ENCODE data around the gene SMARCA1. TPM values are rescaled to one million over a fixed set of nuclear protein-coding genes. Genes with fewer than 3 reads are reported as not detected.

The SMARCA1 gene
- total RNA-seq, 4 donors from 2014 or later = 26.0 to 35.4 (median 28.3) TPM

DNA sequence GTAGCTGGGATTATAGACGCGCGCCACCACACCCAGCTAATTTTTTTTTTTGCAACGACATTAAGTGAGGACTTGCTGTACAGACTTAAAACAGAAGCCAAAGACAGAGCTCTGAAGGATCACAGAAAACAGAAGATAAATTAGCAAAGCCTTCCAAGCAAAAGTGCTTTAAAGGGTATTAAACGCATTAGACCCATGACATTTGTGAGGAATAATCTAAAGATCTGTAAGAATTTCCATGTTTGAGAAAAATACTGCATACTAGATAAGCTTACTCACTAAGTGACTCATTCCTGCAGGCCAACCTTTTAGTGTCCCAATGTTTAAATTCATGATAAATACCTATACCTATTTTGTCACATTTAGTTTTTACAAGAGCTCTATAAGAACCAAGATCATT lies 27.4 kb downstream of the SMARCA1 start:
- TF ChIP-seq, protein P1, sequence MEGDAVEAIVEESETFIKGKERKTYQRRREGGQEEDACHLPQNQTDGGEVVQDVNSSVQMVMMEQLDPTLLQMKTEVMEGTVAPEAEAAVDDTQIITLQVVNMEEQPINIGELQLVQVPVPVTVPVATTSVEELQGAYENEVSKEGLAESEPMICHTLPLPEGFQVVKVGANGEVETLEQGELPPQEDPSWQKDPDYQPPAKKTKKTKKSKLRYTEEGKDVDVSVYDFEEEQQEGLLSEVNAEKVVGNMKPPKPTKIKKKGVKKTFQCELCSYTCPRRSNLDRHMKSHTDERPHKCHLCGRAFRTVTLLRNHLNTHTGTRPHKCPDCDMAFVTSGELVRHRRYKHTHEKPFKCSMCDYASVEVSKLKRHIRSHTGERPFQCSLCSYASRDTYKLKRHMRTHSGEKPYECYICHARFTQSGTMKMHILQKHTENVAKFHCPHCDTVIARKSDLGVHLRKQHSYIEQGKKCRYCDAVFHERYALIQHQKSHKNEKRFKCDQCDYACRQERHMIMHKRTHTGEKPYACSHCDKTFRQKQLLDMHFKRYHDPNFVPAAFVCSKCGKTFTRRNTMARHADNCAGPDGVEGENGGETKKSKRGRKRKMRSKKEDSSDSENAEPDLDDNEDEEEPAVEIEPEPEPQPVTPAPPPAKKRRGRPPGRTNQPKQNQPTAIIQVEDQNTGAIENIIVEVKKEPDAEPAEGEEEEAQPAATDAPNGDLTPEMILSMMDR (IDR thresholded peaks at IDR 0.05) = no peak
- ATAC-seq (ENCODE audit: low FRiP score) = no peak
- no peak for DNase-seq (ENCODE audit: low spot score)

DNA sequence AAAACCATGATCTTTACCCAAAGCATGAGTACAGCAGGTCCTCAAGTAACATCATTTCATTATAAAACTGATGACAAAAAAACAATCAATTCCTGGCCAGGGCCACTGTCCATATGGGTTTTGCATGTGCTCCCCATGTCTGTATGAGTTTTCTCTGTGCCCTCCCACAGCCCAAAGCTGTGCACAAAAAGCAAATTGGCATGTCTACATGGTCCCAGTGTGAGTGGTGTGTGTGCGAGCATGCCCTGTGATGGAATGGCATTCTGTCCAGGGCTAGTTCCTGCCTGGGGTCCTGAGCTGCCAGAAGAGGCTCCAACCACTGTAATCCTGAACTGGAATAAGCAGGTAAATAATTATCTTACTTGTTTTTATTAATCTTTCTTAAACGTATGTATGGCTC lies 28.4 kb downstream of the SMARCA1 start:
- TF ChIP-seq, protein P1 (IDR thresholded peaks at IDR 0.05) = no peak
- ATAC-seq (ENCODE audit: low FRiP score) = no peak
- DNase-seq (ENCODE audit: low spot score) = no peak

DNA sequence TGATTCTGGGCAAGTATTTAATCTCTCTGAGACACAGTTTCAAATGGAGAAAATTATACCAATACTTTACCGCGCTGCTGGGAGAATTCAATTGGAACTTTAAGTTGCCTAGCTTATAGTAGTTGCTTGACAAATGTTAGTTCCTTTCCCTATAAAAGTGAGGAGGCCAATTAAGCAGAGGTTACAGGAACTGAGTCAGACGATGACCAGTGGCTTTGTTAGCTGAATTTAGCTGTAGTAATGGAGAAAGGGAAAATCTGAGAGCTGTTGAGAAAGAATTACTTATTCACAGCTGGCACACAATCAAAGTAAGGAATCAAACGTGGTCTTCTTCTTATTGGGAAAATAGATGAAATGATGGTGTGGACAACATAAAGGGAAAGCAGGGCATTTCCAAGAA lies 29.6 kb downstream of the SMARCA1 start:
- TF ChIP-seq, protein P1 (IDR thresholded peaks at IDR 0.05) = no peak
- ATAC-seq (ENCODE audit: low FRiP score) = no peak
- DNase-seq (ENCODE audit: low spot score) = no peak

GRCh38 chrX:129490330-129490729 lies 33.0 kb downstream of the SMARCA1 start:
- DNase-seq (ENCODE audit: low spot score) (no peak), ATAC-seq (ENCODE audit: low FRiP score) (no peak)
- TF ChIP-seq, protein P1 (IDR thresholded peaks at IDR 0.05) = no peak

GRCh38 chrX:129488359-129488758 lies 34.9 kb downstream of the SMARCA1 start:
- TF ChIP-seq, protein P1 (IDR thresholded peaks at IDR 0.05) = no peak
- DNase-seq (ENCODE audit: low spot score) (no peak), ATAC-seq (ENCODE audit: low FRiP score) (no peak)

GRCh38 chrX:129480889-129481288 lies 42.4 kb downstream of the SMARCA1 start:
- no peak for ATAC-seq (ENCODE audit: low FRiP score)
- no peak for DNase-seq (ENCODE audit: low spot score)
- TF ChIP-seq, protein P1 (IDR thresholded peaks at IDR 0.05) = no peak

DNA sequence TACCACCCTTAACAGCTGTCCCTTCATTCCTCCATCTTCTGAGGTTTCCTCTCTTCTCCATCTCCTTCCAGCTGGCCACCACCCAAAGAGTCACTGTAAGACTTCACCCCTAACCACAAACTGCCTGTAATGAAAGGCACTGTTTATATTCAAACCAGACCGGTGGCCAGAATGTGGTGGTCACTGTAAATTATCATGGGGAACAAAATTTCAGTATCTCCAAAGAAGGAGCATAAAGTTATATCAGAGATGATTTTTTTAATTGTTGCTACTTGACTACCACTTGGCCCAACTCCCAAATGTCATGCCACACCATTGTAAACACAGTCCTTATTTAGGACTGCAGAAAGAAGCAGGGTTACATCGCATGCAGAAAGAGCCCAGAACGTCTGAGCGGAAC lies 44.8 kb downstream of the SMARCA1 start:
- TF ChIP-seq, protein P1 (IDR thresholded peaks at IDR 0.05) = no peak
- DNase-seq (ENCODE audit: low spot score) = no peak
- no peak for ATAC-seq (ENCODE audit: low FRiP score)

All from omental fat pad (tissue), 4 donors.